CD4-positive, alpha-beta T cell treated with Interferon alpha-2 for 1 hour (primary cell): ENCODE data around the gene SMIM5.
A peak's percentile ranks its signal among the peaks of the same experiment; 100 is the strongest.
"Not testable (repeated sequence)": the region's sequence is repeated elsewhere in the genome, so short reads cannot be mapped to it uniquely, and the experiment has no call there.

Experiments used
- DNase-seq, 2 donors: peaks; one replicate each; pipeline ENCODE4 v3.0.0-alpha.2; 2020 to 2022

SMIM5 gene

DNA sequence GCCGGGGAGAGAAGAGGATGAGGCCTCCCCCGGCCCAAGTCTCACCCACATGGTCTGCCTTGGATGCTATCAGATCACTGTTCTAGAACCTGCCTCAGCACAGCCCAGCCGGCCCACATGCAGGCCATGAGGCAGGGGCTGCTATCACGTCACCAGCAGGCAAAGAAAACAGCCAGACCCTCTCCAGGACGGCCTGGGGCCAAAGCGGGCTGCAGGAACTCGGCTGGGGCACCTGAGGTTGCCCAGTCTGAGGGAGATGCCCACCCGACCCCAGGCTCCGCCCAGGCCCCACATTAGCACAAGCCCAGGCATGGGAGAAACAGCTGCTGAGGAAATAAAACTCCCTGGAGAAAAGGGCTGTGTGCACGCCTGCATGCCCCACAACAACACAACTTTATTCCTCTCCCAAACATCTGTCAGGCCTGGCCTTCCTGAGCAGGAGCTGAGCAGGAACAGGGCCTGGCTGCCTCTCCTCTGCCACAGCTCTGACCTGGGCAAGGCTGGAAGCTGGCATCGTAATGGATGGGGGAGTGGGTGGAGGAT lies 6.7 kb upstream of the SMIM5 start:
- DNase-seq = no peak

DNA sequence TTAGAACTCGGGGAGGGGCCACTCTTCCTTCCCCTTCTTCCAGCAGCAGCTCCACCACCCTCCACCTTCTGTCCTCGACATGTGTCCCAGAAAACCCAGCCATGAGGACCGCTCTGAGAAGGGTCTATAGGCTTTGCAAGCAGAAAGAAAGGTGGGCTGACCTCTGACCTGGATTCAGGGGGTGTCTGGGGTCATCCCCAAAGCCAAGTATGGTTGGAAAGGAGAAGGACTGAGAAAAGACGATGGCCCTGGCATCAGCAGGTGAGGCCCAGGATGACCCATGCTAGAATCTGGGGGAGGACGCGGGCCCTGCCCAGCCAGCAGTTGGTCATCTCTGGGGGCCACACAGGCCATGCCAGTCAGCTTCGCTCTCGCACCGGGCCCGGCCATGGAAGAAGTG lies 6.1 kb upstream of the SMIM5 start:
- no peak for DNase-seq

DNA sequence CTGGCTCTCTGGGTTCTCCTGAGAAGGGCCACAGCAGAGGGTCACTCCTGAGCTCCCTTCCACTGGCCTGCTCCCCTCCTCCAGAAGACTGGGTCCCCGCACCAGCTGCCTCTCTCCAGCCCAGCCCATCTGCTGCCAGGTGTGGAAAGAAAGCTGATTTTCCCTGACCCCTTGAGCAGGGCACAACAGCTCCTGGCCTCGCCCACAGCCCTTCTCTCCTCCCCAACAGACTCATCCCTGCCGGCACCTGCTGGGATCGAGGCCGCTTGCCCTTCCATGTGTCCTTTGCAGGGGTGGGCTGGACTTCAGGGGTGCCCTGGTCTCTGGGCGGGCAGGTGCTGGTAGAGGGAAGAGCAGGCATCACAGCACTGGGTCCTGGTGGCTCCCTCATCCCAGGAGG lies 4.8 kb upstream of the SMIM5 start:
- DNase-seq = no peak

DNA sequence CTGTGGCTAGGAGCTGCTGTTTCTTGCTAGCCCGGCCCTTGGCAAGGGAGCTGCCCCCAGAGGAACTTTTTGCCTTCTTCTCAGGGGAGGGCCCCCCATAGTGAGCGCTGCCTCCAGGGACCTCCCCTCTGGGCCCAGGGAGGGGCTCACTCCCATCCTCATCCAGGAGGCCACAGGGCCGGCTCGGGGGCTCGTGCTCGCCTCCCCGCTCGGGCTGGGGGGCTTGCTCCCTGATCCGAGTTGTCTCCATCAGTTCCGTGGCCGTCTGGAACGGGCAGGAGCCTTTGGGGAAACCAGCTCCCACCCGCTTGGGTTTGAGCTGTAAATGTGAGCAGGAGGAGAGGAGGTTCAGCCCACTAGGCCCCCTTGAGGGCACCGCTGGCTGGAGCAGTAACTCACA lies 4.1 kb upstream of the SMIM5 start:
- DNase-seq = no peak

- no peak for DNase-seq
Measured at GRCh38 chr17:75630071-75630917, 2.9 kb upstream of the SMIM5 start.

- DNase-seq = no peak
Measured at GRCh38 chr17:75631353-75631752, 1.9 kb upstream of the SMIM5 start.

- no peak for DNase-seq
Measured at GRCh38 chr17:75632428-75632827, 806 bp upstream of the SMIM5 start.

GRCh38 chr17:75633486-75634375 lies 497 bp downstream of the SMIM5 start:
- peak; percentile 50 for DNase-seq

DNA sequence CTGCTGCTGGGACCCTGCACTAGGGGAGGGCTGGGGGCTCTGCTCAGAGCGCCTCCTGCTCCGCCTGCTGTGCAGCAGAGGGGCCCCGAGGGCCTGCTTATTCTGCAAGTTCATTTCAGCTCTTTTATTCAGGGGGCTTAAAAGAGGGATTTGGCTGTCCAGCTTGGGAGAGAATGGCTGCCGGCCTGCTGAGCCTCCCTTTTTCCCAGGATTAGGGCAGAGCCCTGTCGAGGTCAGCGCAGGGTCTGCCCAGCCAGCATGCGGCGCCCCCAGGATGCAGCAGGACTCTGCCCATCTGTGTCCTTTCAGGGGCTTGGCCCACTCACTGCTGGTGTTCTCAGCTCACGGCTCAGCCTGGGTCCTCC lies 1.1 kb downstream of the SMIM5 start:
- DNase-seq = no peak

DNA sequence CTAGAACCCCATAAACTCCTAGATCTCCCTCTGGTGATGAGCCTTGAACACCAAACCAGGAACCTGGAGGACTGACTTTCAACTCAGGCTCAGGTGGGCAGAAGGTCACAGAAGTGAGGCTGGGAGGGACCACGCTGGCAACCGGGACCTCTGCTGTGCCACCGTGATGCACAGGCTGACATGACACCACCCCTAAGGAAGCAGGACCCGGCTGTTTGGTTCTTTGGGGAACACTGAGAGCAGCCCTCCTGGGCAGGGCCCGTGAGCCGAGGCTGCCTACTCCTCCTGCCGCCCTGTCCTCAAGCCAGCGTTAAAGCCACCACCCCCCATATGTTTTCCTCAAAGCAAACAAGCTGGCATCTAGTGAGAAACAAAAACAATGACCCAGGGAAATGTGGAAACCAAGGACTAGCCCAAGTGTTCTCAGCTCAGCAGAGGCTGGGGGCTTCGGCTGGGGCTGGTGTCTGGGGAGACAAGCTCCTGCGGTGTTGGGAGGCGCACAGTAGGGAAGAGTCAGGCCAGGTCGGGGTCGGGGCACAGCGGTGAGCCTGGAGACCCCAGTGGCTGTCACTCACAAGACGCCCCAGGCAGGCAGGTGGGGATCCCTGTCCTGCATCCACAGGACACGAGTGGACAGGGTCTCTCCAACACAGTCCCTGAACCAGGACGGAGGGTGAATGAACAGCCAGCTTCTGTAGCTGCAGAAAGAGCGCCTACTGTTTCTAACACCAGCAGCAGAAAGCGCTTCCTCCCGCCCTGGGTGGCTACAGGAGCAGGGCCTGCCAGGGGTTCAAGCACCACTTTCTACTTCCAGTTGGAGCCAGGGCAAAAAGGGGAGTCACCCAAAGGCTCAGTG lies 1.7 kb downstream of the SMIM5 start:
- no peak for DNase-seq

DNA sequence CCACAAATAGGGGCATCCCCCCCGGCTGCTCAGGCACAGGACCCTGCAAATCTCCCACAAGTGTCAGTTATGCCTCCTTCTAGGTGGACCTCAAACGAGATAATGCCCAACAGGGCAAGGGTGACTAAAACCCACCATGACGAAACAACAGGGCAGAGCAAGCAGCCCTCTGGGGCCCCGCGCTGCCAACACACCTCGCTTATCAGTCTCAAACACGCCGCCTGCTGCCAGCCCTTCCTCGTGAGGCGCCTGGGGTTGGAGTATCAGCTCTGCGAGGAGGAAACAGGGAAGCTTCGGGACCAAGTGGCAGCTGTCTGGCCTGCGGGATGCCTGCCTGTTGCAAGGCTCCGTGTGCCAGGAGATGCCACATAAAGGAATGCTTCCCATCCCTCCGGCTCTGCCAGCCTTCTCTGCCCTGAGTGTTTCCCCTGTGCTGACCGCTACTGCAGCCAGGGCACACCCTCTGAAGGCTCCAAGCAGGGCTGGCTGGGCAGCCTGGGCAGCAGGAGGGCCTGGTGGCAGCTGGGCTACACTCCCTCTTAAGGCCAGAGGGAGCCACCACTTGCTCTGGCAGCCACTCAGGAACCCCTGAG lies 2.5 kb downstream of the SMIM5 start:
- no peak for DNase-seq

DNA sequence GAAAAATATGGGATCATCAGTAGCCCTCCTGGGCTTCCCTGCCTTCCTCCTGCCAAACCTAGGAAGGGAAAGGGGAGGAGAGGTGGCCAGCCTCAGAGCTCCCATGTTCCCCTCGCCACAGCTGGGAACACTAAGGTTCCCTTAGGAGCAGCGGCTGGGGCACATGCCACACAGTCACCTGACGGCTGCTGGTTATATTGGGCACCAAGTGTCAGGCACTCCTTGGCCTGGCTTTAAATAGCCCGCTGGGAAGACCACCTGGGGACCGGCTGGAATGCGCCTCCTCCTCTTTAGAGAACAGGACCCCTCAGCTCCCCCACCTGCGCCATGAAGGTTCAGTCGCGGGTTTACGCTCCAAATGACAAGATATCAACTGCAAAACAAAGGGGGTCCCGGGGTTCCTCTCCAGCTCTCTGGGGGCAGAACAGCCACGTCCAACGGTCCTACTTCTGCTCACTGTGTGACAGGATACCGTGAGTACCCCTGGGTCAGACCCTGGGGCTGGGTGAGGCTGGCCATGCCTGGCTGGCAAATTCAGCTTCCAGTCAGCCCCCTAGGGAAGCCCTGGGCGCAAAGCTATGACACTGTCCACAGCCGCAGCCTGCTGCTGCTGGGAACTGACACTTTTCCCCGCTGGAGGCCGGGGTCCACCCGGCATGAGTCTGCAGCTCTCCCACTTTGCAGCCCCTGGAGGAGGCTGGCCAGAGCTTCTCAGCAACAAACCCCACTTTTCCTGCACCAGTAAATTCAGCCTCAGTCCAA lies 3.3 kb downstream of the SMIM5 start:
- DNase-seq = no peak

GRCh38 chr17:75637143-75637538 lies 3.9 kb downstream of the SMIM5 start:
- no peak for DNase-seq

GRCh38 chr17:75637551-75637950 lies 4.3 kb downstream of the SMIM5 start:
- no peak for DNase-seq

GRCh38 chr17:75638039-75638438 lies 4.8 kb downstream of the SMIM5 start:
- DNase-seq = not testable (repeated sequence)

GRCh38 chr17:75638893-75639292 lies 5.7 kb downstream of the SMIM5 start:
- no peak for DNase-seq

- DNase-seq = no peak
Measured at GRCh38 chr17:75639327-75639726, 6.1 kb downstream of the SMIM5 start.

GRCh38 chr17:75639771-75640555 lies 6.7 kb downstream of the SMIM5 start:
- DNase-seq = no peak

- DNase-seq = no peak
Measured at GRCh38 chr17:75640556-75641119, 7.4 kb downstream of the SMIM5 start.

DNA sequence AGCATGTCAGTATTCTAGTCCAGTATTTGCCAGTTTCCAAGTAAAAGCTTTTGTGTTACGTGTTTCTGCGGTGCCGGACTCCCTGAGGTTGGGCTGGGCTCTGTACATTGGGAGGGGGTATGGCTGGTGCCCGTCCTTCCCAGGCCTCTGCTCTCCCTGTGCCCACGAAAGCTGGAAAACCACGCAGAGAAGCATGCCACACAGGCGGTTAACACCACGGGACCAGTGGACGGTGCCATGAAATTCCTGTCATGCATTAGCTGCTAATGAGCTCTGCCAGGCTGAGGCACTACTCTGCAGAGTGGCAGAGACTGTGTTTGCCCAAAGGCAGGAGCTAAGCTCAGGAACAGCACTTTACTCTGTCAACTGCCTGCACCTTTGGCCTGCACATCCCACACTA lies 8.1 kb downstream of the SMIM5 start:
- no peak for DNase-seq
